Measurements from ENCODE around the gene TRIM3. TPM values are rescaled to one million over a fixed set of nuclear protein-coding genes. Genes with fewer than 3 reads are reported as not detected.

TRIM3 gene
- total RNA-seq, 1 experiment from 2014 or later, result 14.4 TPM

DNA sequence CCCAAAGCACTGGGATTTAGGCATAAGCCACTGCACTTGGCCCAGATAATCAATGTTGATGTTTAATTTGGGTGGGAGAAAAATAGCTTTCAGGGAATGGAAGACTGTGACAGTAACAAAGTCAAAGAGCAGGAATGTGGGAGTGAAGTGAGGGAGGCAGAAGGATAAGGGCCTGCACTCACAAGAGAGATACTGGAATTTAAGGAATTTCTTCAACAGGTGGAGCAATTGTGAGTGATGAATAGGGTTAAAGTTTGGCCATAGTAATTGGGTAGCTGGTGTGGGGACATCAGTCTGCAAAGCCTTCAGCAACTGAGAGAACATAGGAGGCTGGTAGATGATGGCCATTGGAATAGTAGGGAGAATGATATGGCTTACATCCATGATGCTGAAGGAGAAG, 46.2 kb downstream of the TRIM3 start:
- no peak overlapping the region for H2AK5ac ChIP-seq (ENCODE audit: insufficient read length, low read length)
- Mint-ChIP-seq H3K4me3 (no peak overlapping the region), H3K27me3 (ENCODE audit: low read depth) (peaks cover 18% of the 10 kb centered on the region), H3K9me3 (no peaks in the 10 kb centered on the region; a peak in 1 of 5 replicates), H3K36me3 (ENCODE audit: insufficient read depth in 1 of 3, low read depth in 3 of 3) (no peaks in the 10 kb centered on the region; a peak in 1 of 7 replicates), H3K27ac (peak overlapping the region in 2 of 3 experiments; percentile 70 to 74; a peak in 3 of 7 replicates), H3K4me1 (peaks cover 12% of the 10 kb centered on the region in 2 experiments)
- no peak overlapping the region for H4K91ac ChIP-seq (ENCODE audit: insufficient read length, low read depth, low read length)
- H3K79me2 ChIP-seq (ENCODE audit: insufficient read depth, low read length), result no peaks in the 10 kb centered on the region
- no peak overlapping the region for H3K9ac ChIP-seq (ENCODE audit: extremely low read depth, insufficient read length, low read length)
- no peak overlapping the region for H2BK15ac ChIP-seq (ENCODE audit: low read depth, low read length)
- no peaks in the 10 kb centered on the region; the same call in 1 of the 2 replicates for H3K4me1 ChIP-seq (ENCODE audit: insufficient read depth, low read length)
- no peak overlapping the region for H4K8ac ChIP-seq (replicated peaks; ENCODE audit: insufficient read length, low read depth, low read length)
- H3K4me2 ChIP-seq (ENCODE audit: insufficient read depth, insufficient read length, low read length), result no peak overlapping the region
- H3K4ac ChIP-seq (ENCODE audit: low read depth, low read length), result no peak overlapping the region
- no peaks in the 10 kb centered on the region for H3K23me2 ChIP-seq (ENCODE audit: insufficient read length, low read depth, low read length, poor library complexity, severe bottlenecking)
- H3K18ac ChIP-seq (ENCODE audit: insufficient read length, low read depth, low read length), result no peak overlapping the region
- H4K5ac ChIP-seq (ENCODE audit: insufficient read length, low read depth, low read length), result no peak overlapping the region
- TF ChIP-seq, protein P1, sequence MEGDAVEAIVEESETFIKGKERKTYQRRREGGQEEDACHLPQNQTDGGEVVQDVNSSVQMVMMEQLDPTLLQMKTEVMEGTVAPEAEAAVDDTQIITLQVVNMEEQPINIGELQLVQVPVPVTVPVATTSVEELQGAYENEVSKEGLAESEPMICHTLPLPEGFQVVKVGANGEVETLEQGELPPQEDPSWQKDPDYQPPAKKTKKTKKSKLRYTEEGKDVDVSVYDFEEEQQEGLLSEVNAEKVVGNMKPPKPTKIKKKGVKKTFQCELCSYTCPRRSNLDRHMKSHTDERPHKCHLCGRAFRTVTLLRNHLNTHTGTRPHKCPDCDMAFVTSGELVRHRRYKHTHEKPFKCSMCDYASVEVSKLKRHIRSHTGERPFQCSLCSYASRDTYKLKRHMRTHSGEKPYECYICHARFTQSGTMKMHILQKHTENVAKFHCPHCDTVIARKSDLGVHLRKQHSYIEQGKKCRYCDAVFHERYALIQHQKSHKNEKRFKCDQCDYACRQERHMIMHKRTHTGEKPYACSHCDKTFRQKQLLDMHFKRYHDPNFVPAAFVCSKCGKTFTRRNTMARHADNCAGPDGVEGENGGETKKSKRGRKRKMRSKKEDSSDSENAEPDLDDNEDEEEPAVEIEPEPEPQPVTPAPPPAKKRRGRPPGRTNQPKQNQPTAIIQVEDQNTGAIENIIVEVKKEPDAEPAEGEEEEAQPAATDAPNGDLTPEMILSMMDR (conservative IDR thresholded peaks at IDR 0.05), result no peak
- no peak overlapping the region for H3T11ph ChIP-seq (ENCODE audit: low read length)
- no peak overlapping the region for H2BK12ac ChIP-seq (ENCODE audit: insufficient read length, low read depth, low read length)
- H3K27ac ChIP-seq (ENCODE audit: insufficient read length, low read depth, low read length), result no peak overlapping the region
- no peak overlapping the region for H3K23ac ChIP-seq (ENCODE audit: insufficient read length, low read depth, low read length)
- no peak overlapping the region for H2BK20ac ChIP-seq (ENCODE audit: low read depth, low read length, poor library complexity, severe bottlenecking)
- no peak overlapping the region for H2BK120ac ChIP-seq (ENCODE audit: low read depth, low read length, poor library complexity, severe bottlenecking)
- no peak for DNase-seq
- H3K9me3 ChIP-seq (ENCODE audit: control insufficient read depth, low read depth, low read length), result no peaks in the 10 kb centered on the region
- H3K79me1 ChIP-seq (ENCODE audit: insufficient read depth, low read depth, low read length, poor library complexity, severe bottlenecking), result no peaks in the 10 kb centered on the region
- no peak overlapping the region for H2AFZ ChIP-seq (ENCODE audit: low read length)
- H3K14ac ChIP-seq (ENCODE audit: insufficient read depth, low read length), result no peak overlapping the region
- no peak overlapping the region for H2BK5ac ChIP-seq (ENCODE audit: insufficient read length, low read length)
- no peaks in the 10 kb centered on the region for H3K27me3 ChIP-seq (ENCODE audit: insufficient read depth, low read length)
- H3K56ac ChIP-seq (ENCODE audit: insufficient read length, low read depth, low read length), result no peak overlapping the region
- H4K20me1 ChIP-seq (ENCODE audit: control insufficient read depth, insufficient read depth, insufficient read length), result no peaks in the 10 kb centered on the region

Data from H9 (cell line).